Activated CD4-positive, alpha-beta T cell treated with anti-CD3 and anti-CD28 coated beads, Interleukin-2, amount 50 U/mL, for 24 hours (primary cell): ENCODE data around the gene SOX5.
"Not testable (repeated sequence)": the region's sequence is repeated elsewhere in the genome, so short reads cannot be mapped to it uniquely, and the experiment has no call there.

Source experiments
- DNase-seq, 2 donors: peaks; one replicate each; pipeline ENCODE4 v3.0.0-alpha.2; 2020; ENCODE audit warnings: low read depth in 1 of 2, low spot score in 1 of 2

SOX5 gene

DNA sequence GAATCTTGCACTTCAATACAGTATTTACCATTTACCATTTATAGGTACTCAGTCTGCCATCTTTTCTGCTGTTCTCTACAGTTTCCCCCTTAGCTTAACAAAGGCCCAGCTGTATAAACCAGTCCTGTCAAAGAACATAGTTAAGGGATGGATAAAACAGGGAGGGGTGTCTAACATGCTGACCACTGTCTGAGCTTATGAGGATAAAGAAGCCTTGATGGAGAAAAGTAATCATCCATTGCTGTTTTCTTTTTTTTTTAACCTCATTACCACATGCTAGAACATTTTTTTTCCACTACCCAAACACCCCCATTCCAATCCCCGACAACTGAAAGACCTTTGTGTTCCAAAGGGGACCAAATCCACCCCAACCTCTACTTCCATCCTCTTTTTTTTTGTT lies 39.9 kb downstream of the SOX5 start:
- no peak for DNase-seq

DNA sequence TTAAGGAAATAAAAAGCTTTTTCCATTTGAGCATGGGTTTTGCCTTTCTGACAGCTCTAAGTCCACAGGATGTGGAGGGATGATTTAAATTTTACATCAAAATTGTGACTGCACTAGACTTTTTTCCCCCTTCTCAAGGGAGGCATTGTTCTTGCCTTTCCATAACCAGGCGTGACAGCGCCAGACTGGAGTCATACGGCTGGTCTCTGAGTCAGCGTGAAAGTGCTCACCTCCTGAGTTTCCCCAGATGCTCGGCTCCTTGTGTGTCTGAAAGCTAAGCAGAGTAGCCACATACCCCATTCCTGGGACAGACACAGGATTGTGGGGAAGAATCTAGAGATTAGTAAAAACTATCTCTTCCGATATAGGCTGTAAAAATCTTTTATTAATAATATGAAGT lies 43.1 kb downstream of the SOX5 start:
- DNase-seq, result no peak

DNA sequence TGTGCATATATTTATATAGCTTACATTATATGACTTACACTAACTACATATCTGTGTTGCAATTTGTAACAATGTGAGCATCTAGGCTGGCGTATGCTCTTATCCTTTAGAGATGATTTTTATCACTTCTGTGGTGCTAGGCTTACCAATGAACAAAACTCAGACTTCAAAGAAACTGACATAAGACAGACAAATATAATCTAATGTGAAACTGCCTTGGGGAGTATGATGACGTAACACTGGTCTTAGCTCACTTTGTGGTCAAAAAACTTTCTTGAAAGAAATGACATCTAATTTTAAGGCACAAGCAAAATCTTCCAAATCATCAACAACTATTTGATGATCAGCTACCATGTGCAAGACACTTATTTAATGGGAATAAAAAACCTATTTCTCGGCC lies 50.0 kb downstream of the SOX5 start:
- no peak for DNase-seq

DNA sequence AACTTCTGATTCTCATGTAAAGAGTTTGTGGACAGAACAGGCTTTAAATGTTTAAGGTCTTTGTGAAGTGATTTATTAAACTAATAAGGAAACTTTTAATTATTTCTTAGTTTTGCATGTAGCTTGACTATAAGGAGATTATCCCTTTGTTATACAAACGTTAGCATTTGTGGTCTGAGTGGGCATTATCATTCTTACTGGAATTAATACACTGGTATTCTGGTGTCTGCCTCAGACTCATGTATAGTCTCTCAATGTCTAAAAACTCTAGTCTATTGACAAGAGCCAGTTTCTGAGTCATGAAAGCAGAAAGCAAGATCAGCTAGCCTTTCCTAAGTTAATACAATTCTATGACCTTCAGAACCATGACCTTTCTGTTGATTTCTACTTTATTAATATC lies 51.3 kb downstream of the SOX5 start:
- no peak for DNase-seq

DNA sequence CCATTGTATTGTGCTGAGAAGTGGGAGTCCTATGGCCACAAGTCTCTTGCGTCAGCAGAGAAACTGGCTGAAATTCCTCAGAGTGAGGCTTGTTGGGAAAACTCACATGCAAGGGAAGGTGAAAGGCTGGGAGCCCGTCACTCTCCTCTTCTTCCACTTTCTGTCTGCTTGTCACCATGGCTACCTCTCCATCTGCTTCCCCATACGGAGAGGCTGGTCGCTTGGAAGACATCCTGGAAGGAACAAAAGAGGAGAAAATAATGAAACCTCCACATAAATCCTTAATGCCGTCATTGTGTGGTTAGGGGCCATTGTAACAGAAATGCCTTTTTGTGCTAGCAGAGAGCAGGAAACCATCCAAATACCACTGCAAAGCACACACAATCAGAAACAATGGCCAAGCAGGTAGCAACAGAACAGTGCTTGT lies 53.7 kb downstream of the SOX5 start:
- no peak for DNase-seq

DNA sequence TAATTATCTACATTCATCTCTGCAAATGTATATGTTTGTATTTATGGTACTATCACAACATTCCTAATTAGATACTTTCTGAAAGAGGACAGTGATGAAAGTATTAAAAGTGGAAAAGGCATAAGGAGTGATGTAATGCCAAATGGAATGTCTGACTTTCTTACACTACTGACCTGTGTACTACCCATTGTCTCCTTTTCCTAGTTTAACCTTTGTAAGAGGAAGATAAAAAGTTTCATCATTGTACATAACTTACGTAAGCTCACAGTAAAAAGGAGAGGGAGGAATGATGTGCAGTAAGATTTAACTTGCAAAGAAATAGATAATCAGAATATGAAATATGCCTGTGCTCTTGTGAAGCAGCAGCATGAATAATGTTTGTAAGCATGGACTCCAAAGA lies 55.9 kb downstream of the SOX5 start:
- DNase-seq, result no peak

DNA sequence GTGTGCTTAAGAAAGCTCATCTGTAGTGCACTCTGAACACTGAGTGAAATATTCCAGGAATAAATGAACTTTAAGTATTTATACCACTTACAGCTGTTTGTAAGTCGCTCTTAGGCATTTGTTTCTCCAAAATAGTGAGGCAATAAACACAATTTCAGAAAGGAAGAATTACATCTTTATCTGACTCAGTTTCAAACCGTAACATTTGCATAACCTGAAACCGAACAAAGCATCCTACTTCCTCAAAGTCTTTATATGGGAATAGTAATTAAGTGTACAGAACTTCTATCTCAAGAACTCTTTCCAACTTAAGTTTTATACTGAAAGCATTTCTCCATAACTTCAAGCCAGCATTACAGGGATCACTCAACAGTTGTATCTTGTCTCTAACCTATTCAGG lies 58.4 kb downstream of the SOX5 start:
- no peak for DNase-seq

DNA sequence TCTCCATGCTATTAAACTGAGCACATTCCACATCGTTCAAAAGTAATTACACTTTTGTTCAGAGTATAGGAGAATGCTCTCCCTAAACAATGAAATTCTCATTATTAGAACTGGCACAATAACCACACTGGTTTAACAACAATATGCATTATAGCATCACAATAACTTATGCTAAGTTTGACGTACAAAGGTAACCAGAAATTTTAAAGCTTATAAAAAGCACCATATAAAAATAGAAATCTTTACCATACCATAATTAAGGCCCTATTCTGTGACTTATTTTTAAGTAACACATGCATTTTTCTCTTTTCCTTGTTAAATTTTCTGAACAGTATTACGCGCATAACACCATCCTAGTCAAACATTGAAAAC lies 60.4 kb downstream of the SOX5 start:
- no peak for DNase-seq

DNA sequence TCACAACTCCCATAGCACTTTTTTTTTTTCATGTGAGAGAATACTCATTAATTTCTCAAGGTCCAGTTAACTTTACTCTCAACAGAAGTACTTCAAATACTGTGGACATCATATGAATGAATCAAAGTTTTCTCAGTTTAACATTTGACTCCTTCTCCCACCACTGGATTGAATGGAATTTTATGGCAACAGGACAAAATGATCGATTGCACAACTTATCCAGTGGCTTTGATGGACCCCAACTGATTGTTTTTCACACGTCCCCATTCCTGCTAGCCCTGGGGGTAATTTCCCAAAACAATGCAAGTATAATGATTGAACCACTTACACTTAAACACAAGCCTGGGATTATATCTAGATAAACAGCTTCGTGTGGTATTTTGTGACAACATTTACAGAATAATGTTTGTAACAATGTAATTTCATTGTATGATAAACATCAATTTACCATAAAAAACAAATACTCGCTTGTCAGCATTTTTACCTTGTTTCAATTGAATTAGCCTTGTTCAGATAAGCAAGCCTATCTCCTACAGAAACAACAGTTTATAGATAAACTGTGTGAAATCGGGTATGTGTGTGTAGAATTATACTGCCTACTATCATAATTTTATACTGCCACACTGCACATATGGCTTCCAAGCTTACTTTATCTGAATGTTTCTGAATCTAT lies 60.9 kb downstream of the SOX5 start:
- no peak for DNase-seq

DNA sequence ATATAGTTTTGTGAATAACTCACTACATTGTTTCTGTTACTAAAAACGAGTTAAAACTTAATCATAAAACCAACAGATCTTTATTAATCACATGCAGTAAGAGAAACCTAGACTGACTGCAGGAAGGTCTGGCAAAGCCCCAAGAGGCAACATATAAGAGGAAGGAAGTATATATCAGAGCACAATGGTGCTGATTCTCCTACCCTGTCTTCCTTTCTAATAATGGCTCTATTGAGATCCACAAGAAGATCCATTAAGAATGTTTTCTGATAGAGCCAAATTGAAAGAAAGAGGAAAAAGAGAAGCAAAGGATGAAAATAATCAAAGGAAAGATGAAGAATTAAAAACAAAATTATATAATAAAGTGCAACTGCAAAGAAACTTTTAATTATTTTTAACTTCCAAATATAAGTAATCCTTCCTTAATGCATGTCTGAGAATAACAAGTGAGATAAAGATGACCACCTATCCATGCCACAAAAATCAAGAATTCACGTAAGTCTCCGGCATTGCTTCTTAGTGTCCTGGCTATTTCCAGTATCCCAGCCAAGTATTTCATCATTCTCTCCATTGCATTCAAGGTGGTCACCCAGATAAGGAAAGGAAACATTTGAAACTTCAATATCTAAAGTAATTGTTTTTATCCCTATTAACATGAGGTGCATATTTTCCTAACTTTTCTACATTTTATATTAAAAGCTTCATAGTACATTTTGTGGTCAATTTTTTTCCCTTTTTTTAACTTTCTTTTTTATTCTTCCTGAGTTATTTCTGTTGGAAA lies 62.2 kb downstream of the SOX5 start:
- DNase-seq, result no peak

DNA sequence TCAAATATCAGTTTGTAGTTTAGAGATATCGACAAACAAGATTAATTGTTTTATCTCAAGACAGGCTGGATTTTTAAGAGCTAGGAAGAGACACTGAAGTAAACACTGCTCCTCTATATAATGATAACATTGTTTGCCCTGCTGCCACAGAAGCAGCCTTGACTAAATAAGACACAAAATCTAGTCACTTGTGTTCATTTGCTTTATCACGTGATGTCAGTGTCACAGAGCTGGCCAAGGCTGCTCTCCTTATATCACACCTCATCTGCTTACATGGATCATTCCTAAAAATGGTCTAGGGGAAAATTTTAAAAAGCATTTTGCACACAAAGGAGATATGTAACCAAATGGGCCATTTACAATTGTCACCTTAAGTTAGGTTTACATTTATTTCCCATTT lies 64.1 kb downstream of the SOX5 start:
- no peak for DNase-seq

DNA sequence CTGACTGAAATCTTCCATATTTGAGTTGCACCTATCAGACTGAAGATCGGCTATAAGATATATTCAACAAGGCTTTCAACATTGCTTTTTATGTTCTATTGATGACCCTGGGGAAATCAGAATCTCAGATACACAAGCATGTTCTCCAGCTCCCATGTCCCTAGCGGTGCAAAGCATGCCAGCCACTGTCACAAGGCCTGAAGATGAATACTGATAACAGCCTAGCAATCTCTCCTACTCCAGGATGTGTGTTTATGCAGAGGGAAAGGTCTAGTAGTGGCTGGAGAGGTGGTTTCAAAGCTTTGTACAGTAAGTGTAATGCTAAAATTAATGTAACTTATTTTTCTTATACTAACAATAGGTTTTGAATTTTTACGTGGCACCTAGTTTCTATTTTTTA lies 64.6 kb downstream of the SOX5 start:
- no peak for DNase-seq

DNA sequence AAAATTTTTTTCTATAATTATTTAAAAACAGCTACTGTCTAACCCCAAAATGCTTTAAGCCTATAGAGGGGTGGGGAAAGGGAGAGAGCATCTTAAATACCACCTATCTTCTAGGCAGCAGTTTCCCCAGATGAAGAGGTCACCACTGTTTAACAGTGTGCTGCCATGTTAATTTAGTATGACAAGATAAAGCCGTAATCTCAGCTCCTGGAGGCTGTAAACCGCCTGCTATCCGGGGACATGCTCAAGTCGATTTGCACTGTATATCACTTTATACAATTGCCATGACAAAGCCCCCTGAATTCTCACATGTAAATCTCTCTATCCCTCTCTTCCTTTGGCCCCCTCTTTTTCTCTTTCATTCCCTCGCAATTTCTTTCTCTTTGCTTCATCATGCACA lies 68.5 kb downstream of the SOX5 start:
- DNase-seq, result no peak

DNA sequence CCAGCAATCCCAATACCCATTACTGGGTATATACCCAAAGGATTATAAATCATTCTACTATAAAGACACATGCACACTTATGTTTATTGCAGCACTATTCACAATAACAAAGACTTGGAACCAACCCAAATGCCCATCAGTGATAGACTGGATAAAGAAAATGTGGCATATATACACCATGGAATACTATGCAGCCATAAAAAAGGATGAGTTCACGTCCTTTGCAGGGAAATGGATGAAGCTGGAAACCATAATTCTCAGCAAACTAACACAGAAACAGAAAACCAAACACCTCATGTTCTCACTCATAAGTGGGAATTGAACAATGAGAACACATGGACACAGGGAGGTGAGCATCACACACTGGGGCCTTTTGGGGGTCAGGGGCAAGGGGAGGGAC lies 72.9 kb downstream of the SOX5 start:
- DNase-seq, result not testable (repeated sequence)

DNA sequence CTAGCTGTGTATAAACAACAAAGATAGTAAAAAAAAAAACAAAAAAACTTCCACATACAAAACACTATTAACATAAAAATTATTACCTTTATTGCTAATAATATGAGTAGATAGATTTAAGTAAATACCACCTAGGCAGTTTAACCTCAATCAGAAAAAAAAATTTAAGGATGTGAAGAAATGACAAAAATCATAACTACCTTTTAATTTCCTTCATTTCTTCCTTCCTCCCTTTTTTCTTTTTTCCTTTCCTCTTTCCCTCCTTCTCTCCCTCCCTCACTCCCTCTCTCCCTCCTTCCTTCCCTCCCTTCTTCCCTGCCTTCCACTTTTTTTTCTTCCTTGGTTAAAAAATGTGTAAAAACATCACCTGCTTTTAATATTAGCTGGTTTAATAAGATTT lies 81.7 kb downstream of the SOX5 start:
- no peak for DNase-seq

DNA sequence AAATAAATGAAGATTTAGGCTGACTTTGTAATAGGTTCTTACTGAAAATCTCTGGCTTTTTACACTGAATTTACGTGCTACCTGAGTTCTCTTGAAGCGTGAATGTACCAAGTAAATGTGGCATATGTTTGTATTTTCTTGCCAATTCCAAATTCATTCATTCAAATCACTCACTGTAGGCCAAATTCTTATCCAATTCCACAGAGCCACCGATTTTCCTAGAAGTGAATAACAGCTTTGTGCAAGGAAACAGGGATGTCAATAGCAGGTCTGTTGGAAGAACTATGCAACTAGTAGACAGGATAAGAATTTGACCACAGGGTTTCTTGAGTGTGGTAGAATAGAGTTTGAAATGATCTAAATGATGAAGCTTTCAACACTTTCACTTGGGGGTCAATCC lies 86.8 kb downstream of the SOX5 start:
- DNase-seq, result no peak

DNA sequence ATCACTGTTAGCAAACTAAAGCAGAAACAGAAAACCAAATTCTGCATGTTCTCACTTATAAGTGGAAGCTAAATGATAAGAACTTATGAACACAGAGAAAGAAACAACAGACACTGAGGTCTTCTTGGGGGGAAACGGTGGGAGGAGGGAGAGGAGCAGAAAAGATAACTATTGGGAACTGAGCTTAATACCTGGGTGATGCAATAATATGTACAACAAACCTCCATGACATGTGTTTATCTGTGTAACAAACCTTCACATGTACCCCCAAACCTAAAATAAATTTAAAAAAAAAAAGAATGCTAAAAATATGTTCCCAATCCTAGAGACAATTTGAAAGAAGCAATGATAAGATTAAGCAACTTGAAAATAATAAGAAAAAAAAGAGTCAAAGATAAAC lies 89.5 kb downstream of the SOX5 start:
- DNase-seq, result no peak

DNA sequence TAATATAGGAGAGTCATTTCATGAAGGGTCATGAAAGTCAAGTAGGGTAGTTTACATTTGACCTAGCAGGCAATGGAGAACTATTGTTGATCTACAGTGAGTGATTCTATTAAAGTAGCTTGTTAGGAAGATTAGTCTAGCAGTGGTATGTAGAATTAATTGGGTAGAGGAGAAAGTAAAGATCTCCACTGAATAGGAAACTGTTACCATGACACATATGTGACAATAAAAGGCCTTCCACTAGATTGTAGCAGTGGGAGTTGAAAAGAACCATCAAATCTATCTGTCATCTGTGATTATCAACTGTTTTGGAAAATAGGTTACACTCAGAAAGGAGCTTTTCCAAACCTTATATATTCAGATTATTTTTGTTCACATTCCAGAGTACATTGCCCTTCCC lies 92.3 kb downstream of the SOX5 start:
- no peak for DNase-seq

DNA sequence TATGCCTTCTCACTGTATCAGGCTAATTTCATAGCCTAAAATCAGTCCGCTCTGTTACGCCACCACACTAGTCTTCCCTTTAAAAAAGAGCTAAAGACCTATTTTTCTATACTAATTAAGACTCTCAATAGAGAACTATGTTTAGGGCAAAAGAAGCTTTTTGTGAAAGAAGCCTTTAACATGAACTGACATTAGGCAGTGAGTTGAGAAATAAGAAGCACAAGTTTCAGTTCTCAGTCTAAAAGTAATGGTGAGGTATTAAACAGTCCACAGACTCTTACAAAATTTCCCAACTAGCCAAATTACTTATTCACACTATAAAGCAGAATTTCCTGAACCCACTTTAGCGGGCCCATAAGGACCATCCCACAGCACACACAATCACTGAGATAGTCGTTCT lies 93.7 kb downstream of the SOX5 start:
- DNase-seq, result no peak

DNA sequence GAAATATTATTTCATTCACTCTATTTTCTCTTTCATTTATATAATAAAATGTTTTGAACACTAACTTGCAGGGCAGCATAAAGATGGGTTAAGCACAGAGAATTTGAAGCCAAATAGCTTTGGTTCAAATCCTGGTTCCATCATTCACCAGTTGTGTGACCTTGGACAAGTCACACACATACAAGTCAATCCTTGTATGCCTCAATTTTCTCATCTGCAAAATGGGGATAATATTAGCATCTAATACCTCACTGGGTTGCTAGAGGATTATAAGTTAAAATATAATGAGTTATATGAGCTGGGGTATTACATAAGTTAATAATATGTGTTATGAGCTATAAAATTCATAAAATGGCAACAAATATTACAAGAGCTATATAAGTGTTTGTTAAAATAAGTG lies 94.9 kb downstream of the SOX5 start:
- no peak for DNase-seq

DNA sequence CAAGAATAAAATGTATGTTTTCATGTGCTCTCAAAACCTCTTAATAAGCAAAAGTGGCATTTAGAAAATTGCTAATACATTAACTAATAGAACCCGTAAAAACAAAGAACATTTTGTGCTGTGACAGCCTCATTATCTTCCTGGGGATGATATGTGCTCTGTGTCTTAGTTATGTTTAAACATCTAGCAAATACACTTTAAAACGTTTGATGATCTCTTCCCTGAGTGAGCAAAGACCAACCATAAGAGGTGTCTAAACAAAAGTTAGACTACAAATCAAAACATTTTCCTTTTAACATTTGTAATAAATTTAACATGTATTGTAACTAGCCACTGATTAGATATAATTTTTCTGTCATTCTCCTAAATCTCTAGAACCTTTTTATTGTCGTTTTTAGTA lies 95.8 kb downstream of the SOX5 start:
- DNase-seq, result no peak

DNA sequence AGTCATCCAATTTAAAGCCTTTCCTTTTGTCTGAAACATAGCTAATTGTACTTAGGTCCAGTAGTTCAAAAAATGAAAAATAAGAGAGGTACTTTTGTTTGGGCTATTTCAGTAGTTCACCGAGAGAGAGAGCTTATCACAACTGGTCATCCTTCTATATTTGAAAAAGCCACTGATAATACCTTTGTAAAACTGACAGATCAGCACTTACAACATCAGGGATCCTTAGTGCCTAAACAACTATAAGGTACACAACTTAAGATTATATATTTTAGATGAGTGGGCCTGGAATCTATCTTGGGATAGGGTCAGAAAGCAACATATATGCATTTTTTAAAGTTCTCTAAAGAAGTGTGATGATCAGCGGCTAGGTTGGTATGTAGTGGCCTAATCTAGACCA lies 97.9 kb downstream of the SOX5 start:
- no peak for DNase-seq

DNA sequence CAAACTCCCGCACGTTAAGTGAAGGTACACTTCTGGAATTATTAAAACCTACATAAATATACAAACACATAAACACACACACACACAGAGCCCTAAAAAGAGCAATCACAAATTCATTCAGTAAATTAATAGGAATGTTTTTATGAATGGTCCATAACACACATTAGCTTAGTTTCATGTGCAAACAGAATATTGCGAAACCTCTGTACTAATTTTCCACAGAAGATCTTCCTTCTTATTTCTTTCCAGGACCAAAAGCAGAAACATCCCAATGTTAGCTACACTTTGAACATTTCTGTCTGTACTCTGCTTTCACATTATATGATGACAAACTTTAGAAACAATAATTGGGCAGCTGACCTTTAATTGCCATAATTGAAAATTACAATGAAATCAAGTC lies 101.6 kb downstream of the SOX5 start:
- DNase-seq, result no peak
